Type B pancreatic cell (in vitro differentiated cells): ENCODE results near the gene PLBD1. TPM values are rescaled to one million over a fixed set of nuclear protein-coding genes. Genes with fewer than 3 reads are reported as not detected.

Source experiments
- DNase-seq: peaks from one replicate; pipeline ENCODE4 v3.0.0; 2021; ENCODE audit warnings: mixed read lengths; ENCODE audit not compliant: unreplicated experiment; ENCODE audit errors: extremely low spot score
- H3K27ac Mint-ChIP-seq: 2 replicates; pipeline ENCODE4 v1.8.0; 2021; ENCODE audit warnings: mild to moderate bottlenecking, mixed read lengths
- H3K27me3 Mint-ChIP-seq: 2 replicates; pipeline ENCODE4 v1.8.0; 2021; ENCODE audit warnings: mixed read lengths
- H3K36me3 Mint-ChIP-seq: 2 replicates; pipeline ENCODE4 v1.8.0; 2021; ENCODE audit warnings: mixed read lengths
- H3K4me1 Mint-ChIP-seq: one replicate; pipeline ENCODE4 v1.8.0; 2021; ENCODE audit warnings: mixed read lengths; ENCODE audit not compliant: unreplicated experiment
- H3K4me3 Mint-ChIP-seq: 2 replicates; pipeline ENCODE4 v1.8.0; 2021; ENCODE audit warnings: mild to moderate bottlenecking, mixed read lengths
- H3K9me3 Mint-ChIP-seq: 2 replicates; pipeline ENCODE4 v1.8.0; 2021; ENCODE audit warnings: mixed read lengths
- total RNA-seq: library from RNA; stranded (reverse); gene quantifications from 2 replicates; pipeline ENCODE4 v1.2.1, GENCODE V29; 2021; ENCODE audit warnings: low replicate concordance
- TF ChIP-seq, protein P1 (sequence below): fragments of 200-600 bp; sonication (generic); conservative IDR thresholded peaks from 2 replicates; pipeline ENCODE4 v1.5.0; 2021; ENCODE audit warnings: antibody characterized with exemption, mild to moderate bottlenecking

Gene PLBD1
- total RNA-seq, 1 donor from 2014 or later: 21.1 TPM

GRCh38 chr12:14558473-14558959 is 9.2 kb downstream of the PLBD1 start:
- H3K4me3 Mint-ChIP-seq: no peak overlapping the region
- no peaks in the 10 kb centered on the region for H3K27me3 Mint-ChIP-seq
- peak overlapping the region; percentile 0 for H3K27ac Mint-ChIP-seq
- H3K36me3 Mint-ChIP-seq: no peaks in the 10 kb centered on the region
- H3K9me3 Mint-ChIP-seq: no peaks in the 10 kb centered on the region
- no peak for DNase-seq
- H3K4me1 Mint-ChIP-seq: no peaks in the 10 kb centered on the region
- TF ChIP-seq, protein P1, sequence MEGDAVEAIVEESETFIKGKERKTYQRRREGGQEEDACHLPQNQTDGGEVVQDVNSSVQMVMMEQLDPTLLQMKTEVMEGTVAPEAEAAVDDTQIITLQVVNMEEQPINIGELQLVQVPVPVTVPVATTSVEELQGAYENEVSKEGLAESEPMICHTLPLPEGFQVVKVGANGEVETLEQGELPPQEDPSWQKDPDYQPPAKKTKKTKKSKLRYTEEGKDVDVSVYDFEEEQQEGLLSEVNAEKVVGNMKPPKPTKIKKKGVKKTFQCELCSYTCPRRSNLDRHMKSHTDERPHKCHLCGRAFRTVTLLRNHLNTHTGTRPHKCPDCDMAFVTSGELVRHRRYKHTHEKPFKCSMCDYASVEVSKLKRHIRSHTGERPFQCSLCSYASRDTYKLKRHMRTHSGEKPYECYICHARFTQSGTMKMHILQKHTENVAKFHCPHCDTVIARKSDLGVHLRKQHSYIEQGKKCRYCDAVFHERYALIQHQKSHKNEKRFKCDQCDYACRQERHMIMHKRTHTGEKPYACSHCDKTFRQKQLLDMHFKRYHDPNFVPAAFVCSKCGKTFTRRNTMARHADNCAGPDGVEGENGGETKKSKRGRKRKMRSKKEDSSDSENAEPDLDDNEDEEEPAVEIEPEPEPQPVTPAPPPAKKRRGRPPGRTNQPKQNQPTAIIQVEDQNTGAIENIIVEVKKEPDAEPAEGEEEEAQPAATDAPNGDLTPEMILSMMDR: no peak

- Mint-ChIP-seq H3K4me1 (no peaks in the 10 kb centered on the region), H3K36me3 (no peaks in the 10 kb centered on the region), H3K9me3 (no peaks in the 10 kb centered on the region), H3K27ac (no peak overlapping the region), H3K4me3 (no peak overlapping the region), H3K27me3 (no peaks in the 10 kb centered on the region)
- TF ChIP-seq, protein P1: no peak
- no peak for DNase-seq
These were observed 9.7 kb downstream of the PLBD1 start for GRCh38 chr12:14557966-14558365.

DNA sequence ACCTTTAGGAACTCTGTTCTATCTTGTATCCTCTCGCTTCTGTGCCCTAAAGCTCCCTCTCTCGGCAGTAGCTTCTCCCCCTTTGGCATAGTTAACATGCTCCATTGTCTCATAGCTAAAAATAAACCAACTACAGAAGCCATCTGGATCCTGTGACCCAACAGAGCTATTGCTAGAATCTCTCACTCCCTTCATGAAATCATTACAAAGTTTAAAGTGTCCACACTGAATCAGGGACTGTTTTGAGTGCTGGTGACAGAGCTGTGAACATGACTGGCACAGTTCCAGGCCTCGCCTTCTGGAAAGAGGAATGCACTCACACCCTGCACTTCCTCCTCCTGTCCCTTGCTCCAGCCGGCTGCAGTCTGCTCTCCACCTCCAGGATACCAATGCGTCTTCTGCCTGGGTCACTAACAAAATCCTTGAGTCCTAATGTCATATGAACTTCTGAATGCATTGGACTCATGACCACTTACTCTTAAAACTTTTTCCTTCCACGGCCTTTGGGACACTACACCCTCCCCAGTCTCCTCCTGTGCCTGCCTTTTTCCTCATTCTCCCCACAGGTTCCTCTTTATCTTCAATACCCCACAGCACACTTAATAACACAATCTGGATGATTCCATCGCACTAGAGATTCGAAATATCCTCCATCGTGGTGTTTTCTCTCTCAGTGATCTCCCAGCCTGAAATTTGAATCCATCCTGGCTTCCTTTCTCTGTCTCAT is 13.2 kb downstream of the PLBD1 start:
- H3K36me3 Mint-ChIP-seq: no peaks in the 10 kb centered on the region
- TF ChIP-seq, protein P1: no peak
- H3K4me1 Mint-ChIP-seq: no peaks in the 10 kb centered on the region
- H3K9me3 Mint-ChIP-seq: peaks cover 4% of the 10 kb centered on the region
- H3K4me3 Mint-ChIP-seq: no peak overlapping the region
- no peak for DNase-seq
- H3K27me3 Mint-ChIP-seq: no peaks in the 10 kb centered on the region
- no peak overlapping the region for H3K27ac Mint-ChIP-seq

GRCh38 chr12:14548609-14549008 is 19.1 kb downstream of the PLBD1 start:
- DNase-seq: no peak
- no peaks in the 10 kb centered on the region for H3K27me3 Mint-ChIP-seq
- TF ChIP-seq, protein P1: no peak
- H3K4me1 Mint-ChIP-seq: no peaks in the 10 kb centered on the region
- H3K9me3 Mint-ChIP-seq: peaks cover 8% of the 10 kb centered on the region
- H3K27ac Mint-ChIP-seq: peak overlapping the region; percentile 69
- H3K4me3 Mint-ChIP-seq: no peak overlapping the region
- peaks cover 18% of the 10 kb centered on the region for H3K36me3 Mint-ChIP-seq

DNA sequence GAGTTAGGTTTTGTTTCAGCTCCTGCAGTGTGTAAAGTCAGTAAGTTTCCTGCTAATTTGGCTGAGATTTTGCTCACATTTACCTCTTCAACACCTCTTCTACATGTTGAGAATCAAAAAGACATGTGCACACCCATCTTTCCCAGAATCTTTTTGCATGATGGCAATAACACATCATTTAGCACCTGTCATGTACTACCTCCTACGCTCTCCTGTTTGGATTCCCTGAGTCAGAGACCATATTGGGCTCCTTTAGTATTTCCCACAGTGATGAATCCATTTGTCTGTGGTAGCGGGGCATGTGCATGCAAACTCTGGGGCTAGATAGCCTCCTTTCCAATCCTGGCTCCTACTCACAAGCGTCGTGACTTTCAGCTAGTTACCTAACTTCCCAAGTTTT is 20.1 kb downstream of the PLBD1 start:
- no peaks in the 10 kb centered on the region for H3K4me1 Mint-ChIP-seq
- peaks cover 18% of the 10 kb centered on the region for H3K36me3 Mint-ChIP-seq
- peaks cover 8% of the 10 kb centered on the region for H3K9me3 Mint-ChIP-seq
- H3K27me3 Mint-ChIP-seq: no peaks in the 10 kb centered on the region
- no peak overlapping the region for H3K27ac Mint-ChIP-seq
- TF ChIP-seq, protein P1: no peak
- DNase-seq: no peak
- no peak overlapping the region for H3K4me3 Mint-ChIP-seq
